ENCODE measurements around the gene CDC25A.

GRCh38 chr3:48215019-48215418 is 26.8 kb upstream of the CDC25A start:
- TF ChIP-seq CTCF (conservative IDR thresholded peaks at IDR 0.05 in 1 of 2, IDR thresholded peaks at IDR 0.05 in 1 of 2; ENCODE audit: extremely low read depth in 1 of 2, insufficient read depth in 1 of 2, low read depth in 1 of 2, low read length in 2 of 2), result no peak
- no peak for TF ChIP-seq EZH2 (IDR thresholded peaks at IDR 0.05; ENCODE audit: borderline replicate concordance, low read length)
